Kidney epithelial cell (primary cell): ENCODE results near the gene HOXA1. TPM values are rescaled to one million over a fixed set of nuclear protein-coding genes. Genes with fewer than 3 reads are reported as not detected.
"Not testable (repeated sequence)": the region's sequence is repeated elsewhere in the genome, so short reads cannot be mapped to it uniquely, and the experiment has no call there.

Experiments
- DNase-seq: peaks from one replicate; pipeline ENCODE4 v3.0.0-alpha.2; 2010; ENCODE audit warnings: low read depth
- H3K27me3 ChIP-seq: 2 replicates; pipeline ENCODE4 v1.6.0; 2011; ENCODE audit warnings: low read length; ENCODE audit not compliant: control insufficient read depth, insufficient read depth
- H3K36me3 ChIP-seq: 2 replicates; pipeline ENCODE4 v1.5.1; 2011; ENCODE audit warnings: low read length; ENCODE audit not compliant: control insufficient read depth, insufficient read depth
- H3K4me3 ChIP-seq: 2 replicates; pipeline ENCODE4 v1.5.1; 2011; ENCODE audit warnings: low read depth, mild to moderate bottlenecking, control low read depth, low read length
- total RNA-seq: library from RNA; depleted of rRNA; stranded (reverse); fragments of >200 nt; gene quantifications from 2 replicates; pipeline ENCODE4 v1.2.3, GENCODE V29; 2015
- TF ChIP-seq, protein P1 (sequence below): IDR thresholded peaks from 2 replicates; pipeline ENCODE4 v1.5.1; 2011; ENCODE audit warnings: mild to moderate bottlenecking, moderate library complexity, low read length, control low read depth, inconsistent platforms; ENCODE audit not compliant: insufficient read depth, poor library complexity, severe bottlenecking

Gene HOXA1
- total RNA-seq, 1 donor from 2014 or later = 4.3 TPM

DNA sequence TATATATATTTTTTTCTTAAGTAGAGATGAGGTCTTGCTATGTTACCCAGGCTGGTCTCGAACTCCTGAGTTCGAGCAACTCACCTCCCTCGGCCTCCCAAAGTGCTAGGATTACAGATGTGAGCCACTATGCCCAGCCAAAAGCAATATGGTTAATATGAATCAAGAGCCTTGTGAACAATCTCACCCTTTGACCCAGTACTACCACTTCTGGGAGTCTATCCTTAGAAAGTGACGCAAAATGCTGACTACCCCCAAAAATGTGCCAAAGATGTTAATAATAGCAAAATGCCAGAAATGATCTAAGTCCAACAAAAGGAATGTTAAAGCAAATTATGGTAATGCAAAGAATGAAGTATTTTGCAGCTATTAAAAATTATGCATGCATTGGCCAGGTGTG, 44.3 kb downstream of the HOXA1 start:
- TF ChIP-seq, protein P1, sequence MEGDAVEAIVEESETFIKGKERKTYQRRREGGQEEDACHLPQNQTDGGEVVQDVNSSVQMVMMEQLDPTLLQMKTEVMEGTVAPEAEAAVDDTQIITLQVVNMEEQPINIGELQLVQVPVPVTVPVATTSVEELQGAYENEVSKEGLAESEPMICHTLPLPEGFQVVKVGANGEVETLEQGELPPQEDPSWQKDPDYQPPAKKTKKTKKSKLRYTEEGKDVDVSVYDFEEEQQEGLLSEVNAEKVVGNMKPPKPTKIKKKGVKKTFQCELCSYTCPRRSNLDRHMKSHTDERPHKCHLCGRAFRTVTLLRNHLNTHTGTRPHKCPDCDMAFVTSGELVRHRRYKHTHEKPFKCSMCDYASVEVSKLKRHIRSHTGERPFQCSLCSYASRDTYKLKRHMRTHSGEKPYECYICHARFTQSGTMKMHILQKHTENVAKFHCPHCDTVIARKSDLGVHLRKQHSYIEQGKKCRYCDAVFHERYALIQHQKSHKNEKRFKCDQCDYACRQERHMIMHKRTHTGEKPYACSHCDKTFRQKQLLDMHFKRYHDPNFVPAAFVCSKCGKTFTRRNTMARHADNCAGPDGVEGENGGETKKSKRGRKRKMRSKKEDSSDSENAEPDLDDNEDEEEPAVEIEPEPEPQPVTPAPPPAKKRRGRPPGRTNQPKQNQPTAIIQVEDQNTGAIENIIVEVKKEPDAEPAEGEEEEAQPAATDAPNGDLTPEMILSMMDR = no peak
- DNase-seq = no peak
- H3K36me3 ChIP-seq = no peaks in the 10 kb centered on the region
- no peak overlapping the region for H3K4me3 ChIP-seq
- no peaks in the 10 kb centered on the region for H3K27me3 ChIP-seq

DNA sequence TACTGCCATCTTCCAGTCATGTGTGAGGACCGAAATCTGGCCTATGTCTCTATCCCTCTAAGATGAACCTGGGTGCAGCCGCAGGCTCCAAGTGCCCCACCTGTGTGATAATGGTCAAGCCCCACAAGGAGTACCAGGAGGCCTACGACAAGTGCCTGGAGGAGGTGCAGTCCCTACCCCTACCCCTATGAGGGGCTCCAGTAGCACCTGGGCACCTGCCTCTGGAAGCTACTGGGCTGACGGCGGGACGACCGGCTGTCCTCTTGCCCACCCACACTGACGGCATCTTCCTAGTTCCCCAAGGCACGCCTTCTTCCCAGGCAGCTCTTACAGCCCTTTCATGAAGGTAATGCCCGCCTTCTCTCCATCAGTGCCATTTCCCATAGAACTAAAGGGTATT, 47.4 kb downstream of the HOXA1 start:
- no peaks in the 10 kb centered on the region for H3K36me3 ChIP-seq
- TF ChIP-seq, protein P1 = no peak
- no peak overlapping the region for H3K4me3 ChIP-seq
- no peak for DNase-seq
- no peaks in the 10 kb centered on the region for H3K27me3 ChIP-seq

DNA sequence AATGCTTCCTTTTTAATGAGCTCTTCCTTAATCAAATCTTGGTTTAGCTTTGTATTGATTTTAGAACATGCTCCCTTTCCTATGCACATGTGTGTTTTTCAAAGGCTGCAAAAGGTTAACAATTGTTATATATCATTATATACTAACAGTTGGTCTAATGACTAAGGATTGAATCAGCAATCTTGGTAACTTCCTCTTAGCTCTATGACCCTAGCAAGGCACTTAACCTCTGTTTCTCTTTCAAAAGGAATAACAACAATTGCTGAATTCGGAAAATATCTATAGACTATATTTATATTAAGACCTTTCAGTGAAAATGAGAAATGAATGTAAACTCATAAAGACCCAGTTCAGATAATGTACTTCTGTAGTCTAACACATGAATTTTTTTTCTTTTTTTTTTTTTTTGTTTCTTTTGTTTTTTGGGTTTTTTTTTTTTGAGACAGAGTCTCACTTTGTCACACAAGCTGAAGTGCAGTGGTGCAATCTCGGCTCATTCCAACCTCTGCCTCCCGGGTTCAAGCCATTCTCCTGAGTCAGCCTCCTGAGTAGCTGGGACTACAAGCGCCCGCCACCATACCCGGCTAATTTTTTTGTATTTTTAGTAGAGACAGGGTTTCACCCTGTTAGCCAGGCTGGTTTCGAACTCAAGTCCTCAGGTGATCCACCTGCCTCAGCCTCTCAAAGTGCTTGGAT, 48.8 kb downstream of the HOXA1 start:
- TF ChIP-seq, protein P1 = no peak
- Histone ChIP-seq H3K4me3 (no peak overlapping the region), H3K27me3 (no peaks in the 10 kb centered on the region), H3K36me3 (no peaks in the 10 kb centered on the region)
- DNase-seq = no peak

DNA sequence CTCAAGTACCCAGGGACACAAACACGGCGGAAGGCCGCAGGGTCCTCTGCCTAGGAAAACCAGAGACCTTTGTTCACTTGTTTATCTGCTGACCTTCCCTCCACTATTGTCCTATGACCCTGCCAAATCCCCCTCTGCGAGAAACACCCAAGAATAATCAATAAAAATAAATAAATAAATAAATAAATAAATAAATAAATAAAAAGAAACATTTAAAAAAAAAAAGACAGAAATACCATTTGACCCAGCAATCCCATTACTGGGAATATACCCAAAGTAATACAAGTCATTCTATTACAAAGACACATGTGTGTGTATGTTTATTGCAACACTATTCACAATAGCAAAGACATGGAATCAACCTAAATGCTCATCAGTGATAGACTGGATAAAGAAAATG, 49.8 kb downstream of the HOXA1 start:
- not testable (repeated sequence) for H3K36me3 ChIP-seq, H3K27me3 ChIP-seq, DNase-seq, H3K4me3 ChIP-seq

DNA sequence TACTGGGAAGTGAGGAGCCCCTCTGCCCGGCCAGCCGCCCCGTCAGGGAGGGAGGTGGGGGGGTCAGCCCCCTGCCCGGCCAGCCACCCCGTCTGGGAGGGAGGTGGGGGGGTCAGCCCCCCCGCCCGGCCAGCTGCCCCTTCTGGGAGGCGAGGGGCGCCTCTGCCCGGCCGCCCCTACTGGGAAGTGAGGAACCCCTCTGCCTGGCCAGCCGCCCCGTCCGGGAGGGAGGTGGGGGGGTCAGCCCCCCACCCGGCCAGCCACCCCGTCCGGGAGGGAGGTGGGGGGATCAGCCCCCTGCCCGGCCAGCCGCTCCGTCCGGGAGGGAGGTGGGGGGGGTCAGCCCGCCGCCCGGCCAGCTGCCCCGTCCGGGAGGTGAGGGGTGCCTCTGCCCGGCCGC, 50.7 kb downstream of the HOXA1 start:
- H3K36me3 ChIP-seq, DNase-seq, H3K4me3 ChIP-seq, H3K27me3 ChIP-seq: not testable (repeated sequence)

Other genes with a start within 250 kb of the HOXA1 start
- 22.0 and 35.6 TPM in 2 replicates for gene SKAP2, start 231.4 kb downstream of the HOXA1 start, total RNA-seq
- gene HOXA2, start 6.7 kb upstream of the HOXA1 start, total RNA-seq = 0.34 and 1.1 TPM in 2 replicates
- 4.5 and 7.4 TPM in 2 replicates for gene HOXA4, start 34.8 kb upstream of the HOXA1 start, total RNA-seq
- 18.8 and 19.1 TPM in 2 replicates for gene HOXA5, start 47.7 kb upstream of the HOXA1 start, total RNA-seq
- gene HOXA6, start 51.8 kb upstream of the HOXA1 start, total RNA-seq = 4.8 and 10.5 TPM in 2 replicates
- gene HOXA3, start 56.6 kb upstream of the HOXA1 start, total RNA-seq = 17.3 and 26.4 TPM in 2 replicates
- 28.8 and 34.2 TPM in 2 replicates for gene HOXA7, start 60.7 kb upstream of the HOXA1 start, total RNA-seq
- 46.5 and 53.7 TPM in 2 replicates for gene HOXA9, start 69.5 kb upstream of the HOXA1 start, total RNA-seq
- gene HOXA10, start 78.3 kb upstream of the HOXA1 start, total RNA-seq = 29.1 and 30.9 TPM in 2 replicates
- gene HOXA11, start 89.2 kb upstream of the HOXA1 start, total RNA-seq = 11.4 and 17.3 TPM in 2 replicates
- not detected in 2 replicates for gene HOXA13, start 104.1 kb upstream of the HOXA1 start, total RNA-seq
- gene EVX1, start 146.8 kb upstream of the HOXA1 start, total RNA-seq = not detected in 2 replicates